OCI-LY7 (cell line): ENCODE data around the gene UNKL.

Experiments
- EZH2phosphoT487 ChIP-seq: fragments of 200-600 bp; sonication (generic); IDR thresholded peaks from 2 replicates; pipeline ENCODE4 v1.6.1; 2018; ENCODE audit warnings: low read depth, borderline replicate concordance, mild to moderate bottlenecking, mixed run types, antibody characterized with exemption, low read length, moderate library complexity, mixed read lengths
- TF ChIP-seq, protein P1 (sequence below): fragments of 200-600 bp; sonication (generic); conservative IDR thresholded peaks from 2 replicates; pipeline ENCODE4 v1.5.1; 2014; ENCODE audit warnings: mild to moderate bottlenecking, antibody characterized with exemption, low read length, moderate library complexity, mixed read lengths

DNA sequence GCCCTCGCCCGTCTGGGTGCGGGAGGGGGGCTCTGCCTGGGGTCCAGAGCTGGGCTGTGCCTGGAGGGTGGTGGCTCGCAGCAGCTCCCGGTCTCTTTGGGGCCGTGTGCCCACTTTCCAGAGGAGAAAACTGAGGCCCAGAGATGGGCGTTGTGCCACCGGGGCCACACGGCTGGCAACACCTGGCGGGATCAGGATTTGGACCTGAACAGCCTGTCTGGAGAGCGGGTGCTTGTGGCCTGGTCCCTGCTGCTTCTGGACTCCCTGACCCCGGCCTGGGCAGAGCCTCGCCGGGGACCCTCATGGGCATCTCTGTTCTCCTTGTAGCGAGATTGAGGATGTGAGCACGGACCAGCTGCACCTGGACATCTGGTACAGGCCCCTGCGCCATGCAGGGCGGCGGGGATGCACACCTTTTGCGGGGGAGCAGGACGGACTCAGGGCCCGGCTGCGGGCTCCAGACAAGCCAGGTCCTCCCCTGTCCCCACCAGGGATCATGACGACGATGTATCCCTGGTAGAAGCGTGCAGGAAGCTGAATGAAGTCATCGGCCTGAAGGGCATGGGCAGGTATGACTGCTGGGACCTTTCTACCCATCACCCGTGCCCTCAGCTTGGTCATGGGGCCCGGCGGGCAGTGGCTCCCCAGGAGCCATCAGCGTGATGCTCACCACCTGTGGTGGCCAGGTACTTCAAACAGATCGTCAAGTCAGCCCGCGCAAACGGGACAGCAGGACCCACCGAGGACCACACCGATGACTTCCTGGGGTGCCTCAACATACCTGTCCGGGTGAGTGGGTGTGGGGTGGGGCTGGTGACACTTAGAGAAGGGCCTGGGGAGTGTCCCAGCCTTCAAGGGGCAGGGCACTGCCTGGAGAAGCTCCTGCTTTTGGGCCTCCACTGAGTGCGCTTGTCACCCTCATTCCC lies 72.7 kb downstream of the UNKL start:
- TF ChIP-seq, protein P1, sequence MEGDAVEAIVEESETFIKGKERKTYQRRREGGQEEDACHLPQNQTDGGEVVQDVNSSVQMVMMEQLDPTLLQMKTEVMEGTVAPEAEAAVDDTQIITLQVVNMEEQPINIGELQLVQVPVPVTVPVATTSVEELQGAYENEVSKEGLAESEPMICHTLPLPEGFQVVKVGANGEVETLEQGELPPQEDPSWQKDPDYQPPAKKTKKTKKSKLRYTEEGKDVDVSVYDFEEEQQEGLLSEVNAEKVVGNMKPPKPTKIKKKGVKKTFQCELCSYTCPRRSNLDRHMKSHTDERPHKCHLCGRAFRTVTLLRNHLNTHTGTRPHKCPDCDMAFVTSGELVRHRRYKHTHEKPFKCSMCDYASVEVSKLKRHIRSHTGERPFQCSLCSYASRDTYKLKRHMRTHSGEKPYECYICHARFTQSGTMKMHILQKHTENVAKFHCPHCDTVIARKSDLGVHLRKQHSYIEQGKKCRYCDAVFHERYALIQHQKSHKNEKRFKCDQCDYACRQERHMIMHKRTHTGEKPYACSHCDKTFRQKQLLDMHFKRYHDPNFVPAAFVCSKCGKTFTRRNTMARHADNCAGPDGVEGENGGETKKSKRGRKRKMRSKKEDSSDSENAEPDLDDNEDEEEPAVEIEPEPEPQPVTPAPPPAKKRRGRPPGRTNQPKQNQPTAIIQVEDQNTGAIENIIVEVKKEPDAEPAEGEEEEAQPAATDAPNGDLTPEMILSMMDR: no peak
- no peak for TF ChIP-seq EZH2phosphoT487
